Ovary (tissue), 9 donors: Measurements from ENCODE around the gene BTG2. TPM values are rescaled to one million over a fixed set of nuclear protein-coding genes. Genes with fewer than 3 reads are reported as not detected.

ENCODE experiments used
- DNase-seq, 5 donors: peaks; one replicate each; pipeline ENCODE4 v3.0.0-alpha.2; 2019 to 2020
- H3K27ac ChIP-seq, 2 donors: fragments of 200-600 bp; one replicate each; pipeline versions ENCODE4 v1.5.1 to v1.8.0; 2019 to 2022
- H3K27me3 ChIP-seq: fragments of 200-600 bp; one replicate; pipeline ENCODE4 v1.8.0; 2022
- H3K36me3 ChIP-seq: fragments of 200-600 bp; sonication (generic); one replicate; pipeline ENCODE4 v1.5.1; 2019
- H3K4me1 ChIP-seq: one replicate; pipeline ENCODE4 v1.8.1; 2013; ENCODE audit warnings: mild to moderate bottlenecking, moderate library complexity; ENCODE audit not compliant: insufficient read depth
- H3K4me3 ChIP-seq: fragments of 200-600 bp; sonication (generic); one replicate; pipeline ENCODE4 v1.5.1; 2017
- H3K9me3 ChIP-seq, 2 donors: fragments of 200-600 bp in 1 of 2; sonication (generic) in 1 of 2; one replicate each; pipeline versions ENCODE4 v1.5.1 to v1.8.1; 2013 to 2019; ENCODE audit warnings: mild to moderate bottlenecking in 1 of 2, moderate library complexity in 1 of 2
- CTCF ChIP-seq, 3 donors: fragments of 450-650 bp in 2 of 3; fragments of 200-600 bp in 1 of 3; IDR thresholded peaks; one replicate each; pipeline versions ENCODE4 v1.5.1 to v1.8.0; 2016 to 2022; ENCODE audit warnings: antibody characterized with exemption in 3 of 3, mild to moderate bottlenecking in 1 of 3
- EP300 ChIP-seq: sonication (generic); formaldehyde crosslinking; IDR thresholded peaks from one replicate; pipeline ENCODE4 v1.6.1; 2017; ENCODE audit warnings: antibody characterized with exemption
- POLR2A ChIP-seq: fragments of 450-650 bp; IDR thresholded peaks from one replicate; pipeline ENCODE4 v1.6.1; 2017; ENCODE audit warnings: antibody characterized with exemption, mild to moderate bottlenecking, moderate library complexity
- WGBS, 3 donors: extraction: QIAGEN DNeasy Blood & Tissue Kit in 1 of 3; methylation state at CpG; one replicate each; pipeline versions ENCODE4 v1.1.5 to v1.1.7; 2013 to 2017; 5-methylcytosine and 5-hydroxymethylcytosine counted together
- intact Hi-C, 4 donors: fragments of 100-400 bp; cut with DNase I; formaldehyde crosslinking; loops; one replicate each; pipeline versions ENCODE4 v1.11.0 to v1.15.1; 2022 to 2023
- polyA plus RNA-seq, 2 donors: library from polyadenylated mRNA; stranded (reverse); fragments of 200-250 nt in 1 of 2; fragments of 350-450 nt in 1 of 2; fragmentation: Illumina TruSeq in 1 of 2; extraction: RNeasy Lipid Tissue Mini Kit (QIAGEN cat#74804) in 1 of 2; gene quantifications; one replicate each; pipeline ENCODE4 v1.2.3, GENCODE V29; 2013 to 2014
- total RNA-seq, 7 donors: library from RNA; depleted of rRNA in 2 of 7; stranded (reverse); fragments of >200 nt in 2 of 7; fragmentation: NEBNext Ultra II Directional in 3 of 7; extraction: Animal tissue kit (Norgen Biotek cat#: 25700) in 3 of 7; gene quantifications; one replicate each; pipeline versions ENCODE4 v1.1.0 to v1.2.4, GENCODE V29; 2016 to 2023
- donor health status: DM: no; HTN: no; CAD: no; lungs with moderate emphysema.
- donor health status: DM: no; HTN: no; CAD: no.
- donor health status: Bipolar disorder and iron deficiency.
- donor health status: DM: yes; HTN: yes; CAD: no.
- donor health status: DM: no; HTN: no; CAD: no.
- donor health status: DM: yes; HTN: yes; CAD: no.

BTG2 gene
- total and polyA plus RNA-seq, 9 donors = 113 to 395 (median 202) TPM

GRCh38 chr1:203326830-203327683 lies 21.7 kb downstream of the BTG2 start:
- peak overlapping the region; percentile 44 for H3K4me3 ChIP-seq
- peaks cover 22% of the 10 kb centered on the region for H3K4me1 ChIP-seq
- WGBS, 3 donors = 6 to 8% (median 7%) methylated on average over 43 to 49 of the region's 49 CpGs
- H3K9me3 ChIP-seq = no peaks in the 10 kb centered on the region
- no peaks in the 10 kb centered on the region for H3K36me3 ChIP-seq
- intact Hi-C loops = loop anchor here in 2 of 4 donors (2.0 to 5.0 kb wide), 2 partner anchors 54 to 55 kb away; no protein-coding TSS in a partner anchor
- DNase-seq = peak; percentile 95 to 97 (median 95)
- H3K27me3 ChIP-seq = no peaks in the 10 kb centered on the region
- peak overlapping the region; percentile 74 to 91 for H3K27ac ChIP-seq
- TF ChIP-seq EP300 (no peak), CTCF (IDR thresholded peaks at IDR 0.05) (no peak), POLR2A (peak; percentile 82)

GRCh38 chr1:203327684-203328457 lies 22.6 kb downstream of the BTG2 start:
- peak in 1 of 5 donors; percentile 77 for DNase-seq
- TF ChIP-seq CTCF (IDR thresholded peaks at IDR 0.05) (peak; percentile 6 to 69 (median 56)), POLR2A (no peak), EP300 (no peak)
- Histone ChIP-seq H3K27ac (peak overlapping the region; percentile 74 to 91), H3K9me3 (no peaks in the 10 kb centered on the region), H3K36me3 (no peaks in the 10 kb centered on the region), H3K4me3 (peak overlapping the region; percentile 44), H3K27me3 (no peaks in the 10 kb centered on the region), H3K4me1 (peaks cover 15% of the 10 kb centered on the region)
- 10 to 14% (median 11%) methylated on average over 31 of the region's 31 CpGs for WGBS, 3 donors
- intact Hi-C loops = loop anchor here in 2 of 4 donors (2.0 to 5.0 kb wide), 2 partner anchors 55 to 56 kb away; no protein-coding TSS in a partner anchor

GRCh38 chr1:203328714-203329122 lies 23.4 kb downstream of the BTG2 start:
- Histone ChIP-seq H3K9me3 (no peaks in the 10 kb centered on the region), H3K27ac (peak overlapping the region in 1 of 2 donors; percentile 91)
- peak in 2 of 5 donors; percentile 62 to 68 for DNase-seq

More at GRCh38 chr1:203328714-203329122, 23.4 kb downstream of the BTG2 start:
- Histone ChIP-seq H3K4me3 (no peak overlapping the region), H3K4me1 (peaks cover 12% of the 10 kb centered on the region), H3K36me3 (no peaks in the 10 kb centered on the region), H3K27me3 (no peaks in the 10 kb centered on the region)
- TF ChIP-seq POLR2A (no peak), CTCF (IDR thresholded peaks at IDR 0.05) (no peak), EP300 (no peak)
- intact Hi-C loops = loop anchor here in 1 of 4 donors (5.0 kb wide), 1 partner anchor 56 kb away; no protein-coding TSS in a partner anchor
- WGBS, 3 donors = 58 to 62% (median 58%) methylated on average over 7 of the region's 7 CpGs
